GM19468 (cell line): Measurements from ENCODE around the gene CPSF6.
"Not testable (repeated sequence)": the region's sequence is repeated elsewhere in the genome, so short reads cannot be mapped to it uniquely, and the experiment has no call there.

Experiments
- ATAC-seq: cut with Tn5 transposase; IDR thresholded peaks from one replicate; pipeline ENCODE4 v1.9.1; 2021; ENCODE audit warnings: mild to moderate bottlenecking, moderate library complexity, moderate number of reproducible peaks; ENCODE audit not compliant: unreplicated experiment; ENCODE audit errors: extremely low read depth

The CPSF6 gene

DNA sequence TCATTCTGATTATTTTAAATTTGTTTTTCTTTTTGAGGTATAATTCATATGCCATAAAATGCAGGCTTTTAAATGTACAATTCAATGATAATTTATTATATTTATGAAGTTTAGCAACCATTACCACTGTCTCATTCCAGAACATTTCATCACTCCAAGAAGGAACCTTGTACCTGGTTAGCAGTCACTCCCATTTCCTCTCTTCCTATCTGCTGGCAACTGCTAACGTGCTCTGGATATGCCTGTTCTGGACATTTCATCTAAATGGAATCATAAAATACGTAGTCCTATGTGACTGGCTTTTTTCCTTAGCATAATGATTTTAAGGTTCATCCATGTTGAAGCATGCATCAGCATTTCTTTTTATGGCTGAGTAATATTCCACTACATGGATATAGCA lies 15.5 kb downstream of the CPSF6 start:
- no peak for ATAC-seq

DNA sequence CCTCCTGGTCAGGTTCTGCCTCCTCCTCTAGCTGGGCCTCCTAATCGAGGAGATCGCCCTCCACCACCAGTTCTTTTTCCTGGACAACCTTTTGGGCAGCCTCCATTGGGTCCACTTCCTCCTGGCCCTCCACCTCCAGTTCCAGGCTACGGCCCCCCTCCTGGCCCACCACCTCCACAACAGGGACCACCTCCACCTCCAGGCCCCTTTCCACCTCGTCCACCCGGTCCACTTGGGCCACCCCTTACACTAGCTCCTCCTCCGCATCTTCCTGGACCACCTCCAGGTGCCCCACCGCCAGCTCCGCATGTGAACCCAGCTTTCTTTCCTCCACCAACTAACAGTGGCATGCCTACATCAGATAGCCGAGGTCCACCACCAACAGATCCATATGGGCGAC lies 19.3 kb downstream of the CPSF6 start:
- no peak for ATAC-seq

DNA sequence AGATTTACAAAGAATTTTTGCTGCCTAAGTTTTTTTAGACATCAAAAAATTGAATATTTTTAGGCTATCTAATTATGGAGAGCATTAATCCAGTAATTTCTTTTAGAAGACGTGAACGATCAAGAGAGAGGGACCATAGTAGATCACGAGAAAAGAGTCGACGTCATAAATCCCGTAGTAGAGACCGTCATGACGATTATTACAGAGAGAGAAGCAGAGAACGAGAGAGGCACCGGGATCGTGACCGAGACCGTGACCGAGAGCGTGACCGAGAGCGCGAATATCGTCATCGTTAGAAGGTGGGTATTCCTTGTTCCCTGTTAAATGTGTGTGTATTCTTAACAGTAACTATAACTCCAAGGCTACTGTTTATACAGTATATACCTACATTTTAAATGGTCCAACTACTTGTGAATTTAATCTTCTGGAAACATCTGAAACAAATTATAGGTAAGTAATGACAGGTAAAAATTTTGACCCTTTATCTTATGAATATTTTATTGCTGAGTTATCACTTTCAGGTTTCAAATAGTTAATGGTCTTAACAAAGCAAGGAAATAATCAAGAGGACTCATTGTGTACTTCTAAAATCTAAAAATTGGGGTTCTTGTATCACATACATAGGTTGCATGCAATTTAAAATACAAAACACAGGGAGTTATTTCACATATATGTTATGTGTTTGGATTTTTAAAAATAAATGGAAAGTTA lies 23.1 kb downstream of the CPSF6 start:
- ATAC-seq, result no peak

DNA sequence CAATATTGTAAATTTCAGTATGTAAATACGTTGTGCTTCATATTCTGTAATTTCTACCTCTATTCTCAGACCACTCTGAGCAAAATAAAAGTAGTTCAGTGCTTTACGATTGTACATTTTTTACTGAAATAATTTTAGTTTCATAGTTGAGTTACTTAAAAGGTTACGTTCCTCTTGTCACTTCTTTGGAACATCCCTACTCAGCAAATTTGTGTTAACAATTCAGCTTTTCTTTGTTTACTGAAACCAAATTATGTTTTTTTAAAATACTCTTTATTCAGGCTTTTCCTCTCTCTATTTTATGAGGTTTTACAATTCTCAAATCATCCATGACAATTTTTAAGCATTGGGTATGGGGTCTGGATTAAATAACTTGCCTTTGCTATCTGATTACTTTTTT lies 25.8 kb downstream of the CPSF6 start:
- no peak for ATAC-seq

DNA sequence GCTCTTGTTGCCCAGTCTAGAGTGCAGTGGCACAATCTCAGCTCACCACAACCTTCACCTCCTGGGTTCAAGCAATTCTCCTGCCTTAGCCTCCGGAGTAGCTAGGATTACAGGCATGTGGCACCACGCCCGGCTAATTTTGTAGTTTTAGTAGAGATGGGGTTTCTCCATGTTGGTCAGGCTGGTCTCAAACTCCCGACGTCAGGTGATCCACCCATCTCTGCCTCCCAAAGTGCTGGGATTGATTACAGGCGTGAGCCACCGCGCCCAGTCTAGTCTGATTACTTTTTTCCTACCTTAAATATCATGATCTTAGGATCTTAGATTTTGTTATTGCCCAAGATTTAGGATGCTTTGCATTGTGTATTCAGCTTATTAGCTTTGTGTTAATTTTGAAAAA lies 26.3 kb downstream of the CPSF6 start:
- not testable (repeated sequence) for ATAC-seq

DNA sequence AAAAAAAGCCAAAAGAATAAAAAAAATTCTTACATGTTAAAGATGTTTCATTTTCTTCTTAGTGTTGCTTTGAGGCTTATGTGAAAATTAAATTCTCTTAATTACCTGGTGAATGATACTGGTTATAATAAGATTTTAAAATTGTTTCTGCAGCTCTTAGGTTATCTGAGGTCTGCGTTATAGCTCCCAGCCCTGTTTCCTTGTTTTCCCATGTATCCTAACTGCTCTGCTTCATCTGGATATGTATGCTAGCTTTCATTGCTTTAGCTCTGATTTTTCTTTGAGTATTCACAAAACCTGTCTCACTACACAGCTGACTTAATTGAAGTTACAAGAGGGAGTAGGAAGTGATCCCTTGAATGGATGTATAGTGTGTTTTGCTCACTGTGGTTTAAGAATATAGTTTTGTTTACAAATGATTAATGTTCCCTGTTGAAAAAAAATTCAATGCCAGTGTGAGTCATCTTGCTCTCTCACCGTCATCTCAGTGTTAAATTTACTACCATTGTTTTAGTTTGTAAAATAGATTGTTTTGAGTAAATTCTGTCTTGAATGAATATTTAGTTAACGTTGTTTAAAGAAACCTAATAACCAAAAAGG lies 26.8 kb downstream of the CPSF6 start:
- no peak for ATAC-seq

DNA sequence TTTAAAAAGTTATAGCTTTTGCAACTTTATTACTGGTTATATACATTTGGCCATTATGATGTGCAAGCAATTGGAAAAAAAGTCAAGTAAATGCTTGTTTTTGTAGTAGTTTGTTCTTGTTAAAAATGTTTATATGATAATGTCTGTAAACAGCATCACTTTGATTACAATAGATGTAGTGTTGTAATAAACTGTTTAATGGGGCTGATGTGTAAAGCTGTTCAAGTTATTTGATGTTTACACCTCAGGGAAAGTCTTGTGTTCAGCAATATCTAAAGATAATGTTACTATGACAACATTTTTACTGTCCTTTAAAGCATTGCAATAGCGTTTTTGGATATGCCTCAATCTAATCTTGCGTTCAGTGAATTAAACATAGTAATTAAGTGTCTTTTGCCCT lies 30.4 kb downstream of the CPSF6 start:
- no peak for ATAC-seq

DNA sequence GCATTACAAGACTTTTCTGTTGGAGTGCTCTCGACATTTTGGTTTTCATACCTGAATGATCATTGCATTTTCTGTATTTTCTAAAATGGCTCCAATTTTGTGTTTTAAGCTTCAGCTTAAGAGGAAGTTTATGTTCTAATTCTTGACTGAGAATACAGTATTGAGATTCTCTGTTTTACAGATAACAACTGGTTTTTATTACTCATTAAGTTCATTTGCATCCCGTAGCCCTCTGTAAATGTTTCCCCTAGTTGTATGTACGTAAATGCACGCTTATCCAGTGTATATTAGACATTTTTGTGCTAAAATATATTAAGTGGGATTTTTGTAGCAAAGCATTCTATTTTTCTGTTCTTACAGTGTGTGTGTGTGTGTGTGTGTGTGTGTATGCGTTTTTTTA lies 33.1 kb downstream of the CPSF6 start:
- ATAC-seq, result no peak

DNA sequence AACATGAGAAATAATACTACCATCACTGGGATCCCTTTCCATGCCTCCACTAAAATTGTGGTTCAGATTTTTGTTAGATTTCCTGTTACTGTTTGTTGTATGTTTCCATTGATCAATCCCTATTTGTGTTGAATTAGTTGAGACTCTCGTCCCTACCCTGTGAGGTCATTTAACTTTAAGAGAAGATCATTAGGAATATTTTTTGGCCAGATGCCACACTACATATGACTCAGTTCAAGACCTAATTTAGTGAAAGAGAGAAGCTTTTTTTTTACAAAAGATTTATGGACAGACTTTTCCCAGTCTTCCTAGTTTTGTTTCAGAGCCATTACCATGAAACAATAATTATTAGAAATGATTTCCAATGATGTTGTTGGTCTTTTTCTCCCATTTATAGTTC lies 35.5 kb downstream of the CPSF6 start:
- no peak for ATAC-seq

DNA sequence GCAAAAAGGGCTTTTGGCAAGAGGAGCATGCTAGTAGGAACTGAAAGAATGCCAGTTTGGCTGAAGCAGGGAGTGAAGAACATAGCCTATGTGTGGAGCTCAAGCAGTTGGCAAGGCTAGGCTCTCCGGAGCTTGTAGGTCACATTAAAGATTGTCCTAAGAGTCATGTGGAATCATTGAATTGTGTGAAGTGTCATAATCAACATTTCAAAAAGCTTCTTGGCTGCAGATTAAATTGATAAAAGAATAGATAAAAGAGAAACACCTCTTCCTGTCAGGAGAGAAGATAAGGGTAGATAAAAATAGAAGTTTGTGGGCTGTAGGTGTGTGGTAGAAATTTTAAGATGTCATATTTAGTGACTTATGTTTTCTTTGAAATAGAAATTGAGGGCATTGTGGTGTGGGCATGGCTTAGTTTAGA lies 36.1 kb downstream of the CPSF6 start:
- no peak for ATAC-seq

DNA sequence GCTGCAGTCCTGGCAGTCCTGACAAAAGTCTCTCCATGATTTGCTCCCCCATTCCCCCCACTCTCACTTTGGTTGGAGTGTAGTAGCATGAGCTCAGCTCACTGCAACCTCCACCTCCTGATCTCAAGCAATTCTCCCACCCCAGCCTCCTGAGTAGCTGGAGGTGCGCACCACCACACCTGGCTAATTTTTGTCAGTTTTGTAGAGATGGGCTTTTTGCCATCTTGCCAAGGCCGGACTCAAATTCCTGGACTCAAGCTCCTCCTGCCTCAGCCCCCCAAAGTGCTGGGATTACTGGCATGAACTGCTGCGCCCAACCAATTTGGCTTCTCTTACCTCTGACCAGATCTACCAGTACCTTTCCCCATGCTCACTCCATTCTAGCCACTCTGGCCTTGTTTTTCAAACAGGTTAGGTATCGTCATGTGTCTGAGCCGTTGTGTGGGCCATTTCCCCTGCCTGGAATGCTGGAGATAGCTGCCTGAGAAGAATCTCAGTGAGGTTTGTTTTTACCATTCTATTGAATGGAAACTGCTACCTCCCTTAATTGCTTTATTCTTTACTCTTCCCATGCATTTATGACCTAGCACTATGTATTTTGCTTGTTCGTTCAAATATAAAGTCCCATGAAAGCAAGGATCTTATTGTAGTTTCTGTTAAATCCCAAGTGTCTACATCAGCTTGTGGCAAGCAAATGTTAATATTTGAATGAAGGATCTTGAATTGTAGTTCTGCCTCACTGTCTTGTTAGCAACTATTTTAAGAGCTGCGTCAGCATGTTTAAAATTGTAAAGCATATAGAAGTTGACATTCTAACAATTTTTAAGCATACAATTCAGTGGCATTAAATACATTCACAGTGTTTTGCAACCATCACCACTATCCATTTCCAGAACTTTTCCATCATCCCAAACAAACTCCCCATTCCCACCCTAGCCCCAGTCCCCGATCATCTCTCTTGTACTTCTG lies 39.7 kb downstream of the CPSF6 start:
- ATAC-seq, result no peak

DNA sequence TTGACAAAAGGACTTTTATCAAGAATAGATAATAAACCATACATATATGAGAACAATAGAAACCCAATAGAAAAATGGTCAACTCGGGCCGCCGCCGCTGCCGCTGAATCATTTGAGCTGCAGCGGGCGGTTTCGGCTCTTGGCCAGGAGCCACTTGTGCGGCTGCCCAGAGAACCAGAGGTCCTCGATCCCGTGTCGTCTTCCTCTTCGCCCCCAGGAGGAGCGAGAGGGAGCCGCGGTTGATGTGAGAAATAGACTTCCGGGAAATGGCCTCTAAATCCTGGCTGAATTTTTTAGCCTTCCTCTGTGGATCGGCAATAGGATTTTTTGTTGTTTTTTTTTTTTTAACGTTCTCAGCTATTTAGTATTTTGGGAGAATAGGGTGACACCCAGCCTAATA lies 44.8 kb downstream of the CPSF6 start:
- no peak for ATAC-seq

DNA sequence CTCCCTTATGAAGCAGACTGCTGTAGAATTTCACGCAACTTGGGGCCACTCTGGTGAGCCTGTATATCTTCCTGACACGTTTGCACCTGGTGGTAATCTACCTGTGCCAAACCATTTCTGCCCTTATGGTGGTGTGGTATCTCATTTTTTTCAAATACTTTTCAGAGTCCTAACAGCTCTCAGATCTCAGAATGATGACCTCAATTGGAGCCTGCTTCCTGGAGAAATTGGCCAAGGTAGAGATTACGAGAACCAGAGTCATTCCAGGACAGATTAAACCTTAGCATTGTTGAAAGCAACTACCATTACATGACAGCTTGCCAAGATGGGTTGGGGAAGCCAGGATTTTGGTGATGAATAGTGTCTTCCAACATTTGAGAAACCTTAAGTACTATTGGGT lies 48.2 kb downstream of the CPSF6 start:
- ATAC-seq, result no peak

DNA sequence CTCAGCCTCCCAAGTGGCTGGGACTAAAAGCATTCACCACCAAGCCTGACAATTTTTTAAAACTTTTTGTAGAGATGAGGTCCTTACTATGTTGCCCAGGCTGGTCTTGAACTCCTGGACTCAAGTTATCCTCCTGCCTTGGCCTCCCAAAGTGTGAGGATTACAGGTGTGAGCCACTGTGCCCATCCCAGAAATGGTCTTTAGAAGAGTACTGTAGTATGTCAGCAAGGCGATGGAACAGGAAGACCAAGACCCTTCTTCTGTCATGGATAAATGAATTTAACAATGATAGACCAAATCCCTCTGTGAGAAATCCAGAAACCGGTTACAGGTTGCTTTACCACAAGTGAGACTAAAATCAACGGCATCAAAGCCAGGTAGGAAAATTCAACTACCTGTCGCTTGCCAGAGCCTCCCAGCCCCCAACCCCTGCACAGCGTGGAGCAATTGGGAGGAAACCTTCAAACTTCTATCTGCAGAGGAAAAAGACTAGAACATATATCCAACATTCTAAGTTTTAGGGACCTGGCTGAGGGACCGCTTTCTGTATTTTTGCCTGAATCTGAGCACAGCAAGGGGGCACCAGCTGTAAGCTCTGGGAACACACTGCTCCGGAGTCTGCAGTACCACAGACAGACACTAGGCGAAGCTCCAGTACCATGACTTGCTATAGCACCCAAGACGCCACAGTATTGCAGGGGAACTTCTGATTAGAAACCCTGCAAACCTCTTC lies 51.3 kb downstream of the CPSF6 start:
- ATAC-seq, result peak; percentile 88

DNA sequence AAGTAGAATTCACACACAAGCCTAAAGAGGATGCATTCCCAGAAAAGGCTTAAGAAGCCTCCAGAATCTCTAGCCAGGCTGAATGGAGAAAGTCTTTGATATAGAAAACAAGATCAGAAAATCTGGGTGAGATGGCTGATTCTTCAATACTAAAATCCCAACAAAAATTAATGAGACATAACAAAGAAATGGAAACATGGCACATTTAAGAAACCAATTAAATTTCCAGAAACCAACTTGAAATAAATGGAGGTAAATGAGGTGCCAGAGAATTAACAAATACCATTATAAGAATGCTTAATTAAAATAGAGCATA lies 51.9 kb downstream of the CPSF6 start:
- ATAC-seq, result no peak

DNA sequence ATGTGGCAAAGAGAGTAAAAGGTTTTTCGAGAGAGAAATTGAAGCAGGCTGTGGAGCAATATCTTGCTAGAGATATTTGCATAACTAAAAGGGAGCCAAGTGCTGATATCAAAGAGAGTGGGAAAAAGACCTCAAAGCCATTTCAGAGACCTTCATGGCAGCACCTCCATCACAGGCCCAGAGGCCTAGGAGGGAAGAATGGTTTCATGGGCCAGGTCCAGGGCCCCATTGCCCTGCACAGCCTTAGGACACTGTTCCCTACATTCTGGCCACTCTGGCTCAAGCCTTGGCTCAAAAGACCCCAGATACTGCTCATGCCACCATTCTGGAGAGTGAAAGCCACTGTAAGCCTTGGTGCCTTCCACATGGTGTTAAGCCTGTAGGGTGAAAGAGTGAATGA lies 58.8 kb downstream of the CPSF6 start:
- ATAC-seq, result no peak

DNA sequence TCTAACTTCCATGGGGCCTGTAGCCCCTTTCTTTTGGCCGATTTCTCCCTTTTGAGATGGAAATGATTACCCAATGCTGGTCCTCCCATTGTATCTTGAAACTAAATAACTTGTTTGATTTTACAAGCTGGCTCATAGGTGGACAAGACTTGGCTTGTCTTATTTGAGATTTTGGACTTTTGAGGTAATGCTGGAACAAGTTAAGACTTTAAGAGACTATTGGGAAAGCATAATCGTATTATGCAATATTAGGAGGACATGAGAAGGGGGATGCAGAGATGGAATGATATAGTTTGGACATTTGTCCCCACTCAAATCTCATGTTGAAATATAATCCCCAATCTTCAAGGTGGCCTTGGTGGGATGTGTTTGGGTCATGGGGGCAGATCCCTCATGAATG lies 59.6 kb downstream of the CPSF6 start:
- no peak for ATAC-seq

DNA sequence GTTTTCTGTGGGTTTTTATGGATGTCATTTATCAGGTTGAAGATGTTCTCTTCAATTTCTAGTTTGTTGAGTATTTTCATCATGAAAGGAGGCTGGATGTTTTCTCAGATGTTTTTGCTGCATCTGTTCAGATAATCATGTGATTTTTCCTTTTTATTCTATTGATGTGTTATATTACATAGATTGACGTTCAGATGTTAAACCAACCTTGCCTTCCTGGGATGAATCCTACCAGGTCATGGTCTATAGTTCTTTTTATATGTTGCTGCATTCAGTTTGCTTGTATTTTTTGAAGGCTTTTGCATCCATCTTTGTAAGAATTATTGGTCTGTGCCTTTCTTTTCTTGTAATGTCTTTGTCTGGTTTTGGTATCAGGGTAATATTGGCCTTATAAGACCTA lies 64.9 kb downstream of the CPSF6 start:
- ATAC-seq, result no peak

DNA sequence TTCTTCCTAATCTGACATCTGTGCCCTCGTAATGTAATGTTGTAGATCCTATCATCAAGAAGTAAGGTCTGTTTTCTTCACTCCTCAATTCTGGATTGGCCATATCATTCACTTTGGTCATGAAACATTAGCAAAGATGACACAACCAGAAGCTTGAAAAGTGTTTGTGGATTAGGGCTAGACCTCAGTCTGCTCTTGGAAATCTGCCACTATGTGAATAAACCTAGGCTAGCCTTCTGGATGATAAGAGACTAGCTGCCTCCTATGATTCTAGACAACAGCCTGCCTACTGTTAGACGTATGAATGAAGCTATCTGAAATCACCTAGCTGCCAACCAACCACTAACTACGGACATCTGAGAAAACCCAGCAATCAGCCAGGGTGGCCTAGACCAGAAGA lies 70.1 kb downstream of the CPSF6 start:
- ATAC-seq, result no peak

DNA sequence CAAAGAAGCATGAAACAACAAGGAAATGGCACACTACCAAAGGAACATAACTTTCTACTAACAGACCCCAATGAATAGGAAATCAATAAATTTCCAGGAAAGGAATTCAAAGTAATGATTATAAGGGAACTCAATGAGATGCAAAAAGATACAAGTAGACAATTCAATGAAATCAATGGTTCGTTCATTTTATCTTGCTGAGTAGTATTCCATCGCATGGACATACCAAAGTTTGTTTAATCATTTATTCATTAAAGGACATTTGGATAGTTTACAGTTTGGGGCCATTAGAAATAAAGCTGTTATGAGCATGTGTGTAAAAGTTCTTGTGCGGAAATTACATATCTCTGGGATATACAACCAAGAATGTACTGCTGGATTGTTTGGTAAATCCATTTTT lies 73.8 kb downstream of the CPSF6 start:
- ATAC-seq, result no peak

DNA sequence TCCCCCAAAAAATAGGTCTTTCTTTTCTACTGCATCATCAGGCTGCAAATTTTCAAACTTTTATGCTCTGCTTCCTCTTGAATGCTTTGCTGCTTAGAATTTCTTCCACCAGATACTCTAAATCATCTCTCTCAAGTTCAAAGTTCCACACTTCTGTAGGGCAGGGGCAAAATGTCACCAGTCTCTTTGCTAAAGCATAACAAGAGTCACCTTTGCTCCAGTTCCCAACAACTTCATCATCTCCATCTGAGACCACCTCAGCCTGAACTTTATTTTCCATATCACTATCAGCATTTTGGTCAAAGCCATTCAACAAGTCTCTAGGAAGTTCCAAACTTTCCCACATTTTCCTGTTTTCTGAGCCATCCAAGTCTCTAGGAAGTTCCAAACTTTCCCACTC lies 77.4 kb downstream of the CPSF6 start:
- not testable (repeated sequence) for ATAC-seq
